Mammary epithelial cell (primary cell): ENCODE measurements around the gene ARX.

Source experiments
- EZH2 ChIP-seq: IDR thresholded peaks from 2 replicates; pipeline ENCODE4 v1.6.1; 2012; ENCODE audit warnings: low read length, inconsistent platforms, borderline replicate concordance
- TF ChIP-seq, protein P1 (sequence below), 2 donors: IDR thresholded peaks in 1 of 2; conservative IDR thresholded peaks in 1 of 2; 2 replicates each; pipeline ENCODE4 v1.5.1; 2011 to 2012; ENCODE audit warnings: inconsistent platforms in 2 of 2, low read length in 2 of 2, mild to moderate bottlenecking in 2 of 2, control low read depth in 1 of 2, low read depth in 1 of 2; ENCODE audit not compliant: insufficient read depth in 1 of 2; ENCODE audit errors: extremely low read depth in 1 of 2

DNA sequence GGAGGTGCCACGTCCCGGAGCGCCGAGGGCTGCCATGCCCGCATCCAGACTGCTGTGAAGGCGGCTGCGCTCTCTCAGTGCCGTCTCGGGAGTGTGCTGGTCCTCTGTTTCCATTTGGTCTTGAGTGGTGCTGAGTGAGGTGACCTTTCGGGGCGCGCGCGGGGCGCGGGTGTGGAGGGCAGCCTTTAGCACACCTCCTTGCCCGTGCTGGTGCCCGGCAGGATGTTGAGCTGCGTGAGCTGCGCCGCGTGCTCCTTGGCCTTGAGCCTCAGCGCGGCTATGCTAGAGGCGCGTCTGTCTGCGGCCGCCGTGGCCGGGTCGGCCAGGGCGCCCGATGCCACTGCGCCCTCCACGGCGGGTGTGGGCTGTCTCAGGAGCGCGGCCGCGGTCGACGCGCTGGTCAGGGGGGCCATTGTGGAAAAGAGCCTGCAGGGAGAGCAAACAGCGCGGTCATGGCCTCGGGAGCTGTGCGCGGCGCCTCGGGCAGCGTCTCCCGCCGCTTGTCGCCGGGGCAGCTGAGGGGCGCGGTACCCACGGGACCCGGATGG lies 11.2 kb downstream of the ARX start:
- TF ChIP-seq, protein P1, sequence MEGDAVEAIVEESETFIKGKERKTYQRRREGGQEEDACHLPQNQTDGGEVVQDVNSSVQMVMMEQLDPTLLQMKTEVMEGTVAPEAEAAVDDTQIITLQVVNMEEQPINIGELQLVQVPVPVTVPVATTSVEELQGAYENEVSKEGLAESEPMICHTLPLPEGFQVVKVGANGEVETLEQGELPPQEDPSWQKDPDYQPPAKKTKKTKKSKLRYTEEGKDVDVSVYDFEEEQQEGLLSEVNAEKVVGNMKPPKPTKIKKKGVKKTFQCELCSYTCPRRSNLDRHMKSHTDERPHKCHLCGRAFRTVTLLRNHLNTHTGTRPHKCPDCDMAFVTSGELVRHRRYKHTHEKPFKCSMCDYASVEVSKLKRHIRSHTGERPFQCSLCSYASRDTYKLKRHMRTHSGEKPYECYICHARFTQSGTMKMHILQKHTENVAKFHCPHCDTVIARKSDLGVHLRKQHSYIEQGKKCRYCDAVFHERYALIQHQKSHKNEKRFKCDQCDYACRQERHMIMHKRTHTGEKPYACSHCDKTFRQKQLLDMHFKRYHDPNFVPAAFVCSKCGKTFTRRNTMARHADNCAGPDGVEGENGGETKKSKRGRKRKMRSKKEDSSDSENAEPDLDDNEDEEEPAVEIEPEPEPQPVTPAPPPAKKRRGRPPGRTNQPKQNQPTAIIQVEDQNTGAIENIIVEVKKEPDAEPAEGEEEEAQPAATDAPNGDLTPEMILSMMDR (conservative IDR thresholded peaks at IDR 0.05 in 1 of 2, IDR thresholded peaks at IDR 0.05 in 1 of 2; ENCODE audit: extremely low read depth in 1 of 2, insufficient read depth in 1 of 2, low read depth in 1 of 2, low read length in 2 of 2): no peak
- no peak for TF ChIP-seq EZH2
